ENCODE data around the gene MKI67.
"Not testable (repeated sequence)": the region's sequence is repeated elsewhere in the genome, so short reads cannot be mapped to it uniquely, and the experiment has no call there.

MKI67 gene

DNA sequence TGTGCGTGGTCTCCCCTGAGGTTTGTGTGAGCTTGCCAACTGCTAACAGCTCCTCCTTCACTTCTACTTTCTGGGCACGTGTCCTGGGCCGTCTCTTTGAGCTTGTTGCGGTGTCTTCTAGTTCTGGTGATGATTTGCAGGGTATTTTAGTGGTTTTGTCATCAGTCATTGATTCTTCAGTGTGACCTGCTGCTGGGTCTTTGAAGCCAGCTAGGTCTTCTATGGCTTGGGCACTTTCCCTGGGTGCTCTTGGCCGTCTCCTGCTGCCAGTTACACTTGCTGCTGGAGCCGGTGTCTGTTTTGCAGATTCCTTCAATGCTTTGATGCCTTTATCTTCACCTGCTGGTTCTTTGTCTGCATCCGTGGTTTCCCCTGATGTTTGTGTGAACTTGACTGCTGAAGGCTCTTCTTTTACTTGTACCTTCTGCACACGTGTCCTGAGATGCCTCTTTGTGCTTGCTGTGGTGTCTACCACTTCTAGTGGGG lies 23.0 kb downstream of the MKI67 start:
- no peak for DNase-seq

DNA sequence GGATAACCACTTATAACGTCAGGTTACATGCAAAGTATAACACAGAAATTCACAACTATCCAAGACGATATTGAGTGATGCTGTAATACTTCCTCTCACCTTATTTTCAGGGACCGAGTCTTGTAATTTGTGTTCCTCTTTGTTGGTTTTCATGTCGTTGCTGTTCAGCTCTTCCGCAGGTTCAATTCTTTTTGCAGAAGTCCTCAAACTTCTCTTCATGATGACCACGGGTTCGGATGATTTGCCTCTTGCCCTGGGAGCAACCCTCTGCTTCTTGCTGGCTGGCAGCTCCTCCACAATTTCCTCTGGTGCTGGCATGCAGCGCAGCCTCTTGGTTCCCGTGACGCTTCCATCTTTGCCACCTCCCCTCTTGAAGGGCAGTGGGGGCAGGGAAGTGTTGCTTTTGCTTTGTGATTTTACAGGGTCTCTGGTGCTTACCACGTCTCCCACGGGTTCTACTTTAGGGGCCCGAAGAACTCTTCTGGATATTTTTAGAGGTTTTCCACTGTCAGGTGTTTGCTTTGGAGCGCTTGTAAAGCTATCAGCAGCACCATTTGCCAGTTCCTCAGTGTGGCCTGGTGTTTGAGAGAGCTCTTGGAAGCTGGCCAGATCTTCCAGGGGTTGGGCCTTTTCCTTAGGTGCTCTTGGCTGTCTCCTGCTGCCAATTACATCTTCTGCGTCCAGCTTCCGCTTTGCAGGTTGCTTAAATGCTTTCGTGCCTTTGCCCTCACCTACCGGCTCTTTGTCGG lies 23.6 kb downstream of the MKI67 start:
- no peak for DNase-seq

DNA sequence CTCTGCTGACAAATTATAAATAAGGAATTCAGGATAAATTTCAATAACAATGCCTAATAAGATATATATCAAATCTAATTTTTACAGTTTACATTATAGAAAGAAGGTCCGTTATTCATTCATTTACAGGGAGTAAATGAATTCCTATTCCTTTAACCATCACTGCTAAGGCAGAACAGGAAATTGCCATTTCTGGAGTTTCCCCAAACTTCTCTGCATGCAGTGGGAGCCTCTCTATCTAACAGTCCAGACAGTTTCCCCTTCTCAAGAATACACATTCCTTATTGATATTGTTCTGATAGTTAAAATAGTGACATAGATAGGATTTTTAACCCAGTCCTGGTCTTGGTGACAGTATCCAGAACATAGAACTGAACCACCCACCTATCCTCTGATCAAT lies 24.3 kb downstream of the MKI67 start:
- no peak for DNase-seq

DNA sequence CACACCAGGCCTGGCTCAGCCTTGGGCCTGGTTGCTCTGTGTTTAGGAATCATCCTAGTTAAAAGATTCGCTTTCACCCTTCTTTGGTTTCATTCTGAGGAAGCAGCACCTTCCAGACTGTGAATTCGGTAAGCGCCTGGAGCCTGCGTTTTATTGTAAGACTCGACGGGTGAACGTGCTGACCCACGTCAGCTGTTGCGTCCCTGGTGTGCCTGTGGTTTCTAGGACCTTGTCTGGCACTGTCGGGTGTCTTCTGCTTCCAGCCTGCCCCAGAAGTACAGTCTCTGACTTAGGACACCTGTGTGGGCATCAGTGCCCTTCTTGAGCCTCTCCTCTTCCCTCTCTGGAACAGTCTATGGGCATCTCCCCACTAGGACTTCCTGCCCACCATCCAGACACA lies 26.3 kb downstream of the MKI67 start:
- DNase-seq, result no peak

DNA sequence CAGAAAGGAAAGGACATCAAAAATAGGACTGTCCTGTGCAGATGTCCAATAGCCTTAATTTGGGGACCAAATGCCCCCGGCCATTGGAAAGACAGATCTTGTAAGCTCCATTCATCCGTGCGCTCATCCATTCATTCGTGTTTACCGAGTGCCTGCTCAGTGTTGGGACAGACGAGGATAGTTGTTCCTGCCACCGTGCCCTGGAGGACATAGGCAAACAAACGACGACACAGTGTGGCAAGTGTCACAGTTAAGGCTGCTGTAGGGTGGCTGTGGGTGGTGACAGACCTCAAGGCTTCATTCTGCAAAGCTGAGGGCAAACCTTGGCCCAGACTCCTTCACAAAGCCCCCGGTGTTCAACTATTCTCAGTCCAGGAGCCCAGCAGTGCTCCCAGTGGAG lies 27.6 kb downstream of the MKI67 start:
- no peak for DNase-seq

DNA sequence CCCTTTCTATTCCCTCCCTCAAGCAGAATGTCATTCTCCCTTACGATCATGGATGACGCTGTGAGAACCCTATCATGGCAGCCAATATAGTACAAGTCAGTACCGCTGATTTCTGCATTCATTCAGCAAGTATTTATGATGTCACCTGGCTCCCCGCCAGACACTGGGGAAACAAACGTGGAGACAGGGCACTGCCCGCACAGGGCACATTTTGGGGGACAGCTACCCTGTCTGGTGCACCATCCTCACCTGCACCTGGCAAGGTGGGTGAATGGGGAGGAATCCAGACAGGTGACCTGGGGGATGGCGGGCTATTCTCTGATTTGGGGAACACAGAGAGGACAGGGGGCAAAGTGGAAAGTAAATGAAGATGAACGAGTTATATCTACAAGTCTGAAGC lies 28.4 kb downstream of the MKI67 start:
- DNase-seq, result no peak

DNA sequence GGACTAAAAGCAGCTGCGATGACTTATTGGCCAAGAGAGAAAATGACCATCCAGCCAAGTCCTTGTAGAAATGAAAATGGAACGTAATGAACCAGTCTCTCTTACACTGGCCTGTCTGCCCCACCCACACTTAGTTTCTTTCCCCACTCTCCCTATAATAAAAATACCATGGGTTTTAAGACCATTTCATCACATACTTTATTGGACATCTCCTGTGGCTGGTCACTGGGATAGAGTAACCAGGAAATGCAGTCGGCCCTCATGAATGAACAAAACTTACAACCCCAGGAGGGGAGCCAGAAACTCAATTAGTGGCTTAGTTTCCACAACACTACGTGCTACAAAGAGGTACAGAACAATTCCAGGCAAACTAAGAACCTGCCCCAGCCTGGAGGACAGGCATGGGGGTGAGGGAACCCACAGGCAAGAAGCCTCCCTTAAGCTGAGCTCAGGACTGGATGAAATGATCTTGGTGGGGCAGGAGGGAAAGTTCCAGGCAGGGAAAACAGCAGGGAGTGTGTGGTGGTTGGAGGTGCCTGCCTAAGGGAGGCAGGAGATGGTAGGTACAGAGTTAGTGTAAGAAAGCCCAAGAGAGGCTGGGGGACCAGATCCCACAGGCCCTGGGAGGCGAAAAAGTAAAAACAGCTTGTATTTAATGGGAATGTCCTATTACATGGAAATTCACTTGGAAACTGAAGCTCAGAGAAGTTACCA lies 29.6 kb downstream of the MKI67 start:
- DNase-seq, result no peak

DNA sequence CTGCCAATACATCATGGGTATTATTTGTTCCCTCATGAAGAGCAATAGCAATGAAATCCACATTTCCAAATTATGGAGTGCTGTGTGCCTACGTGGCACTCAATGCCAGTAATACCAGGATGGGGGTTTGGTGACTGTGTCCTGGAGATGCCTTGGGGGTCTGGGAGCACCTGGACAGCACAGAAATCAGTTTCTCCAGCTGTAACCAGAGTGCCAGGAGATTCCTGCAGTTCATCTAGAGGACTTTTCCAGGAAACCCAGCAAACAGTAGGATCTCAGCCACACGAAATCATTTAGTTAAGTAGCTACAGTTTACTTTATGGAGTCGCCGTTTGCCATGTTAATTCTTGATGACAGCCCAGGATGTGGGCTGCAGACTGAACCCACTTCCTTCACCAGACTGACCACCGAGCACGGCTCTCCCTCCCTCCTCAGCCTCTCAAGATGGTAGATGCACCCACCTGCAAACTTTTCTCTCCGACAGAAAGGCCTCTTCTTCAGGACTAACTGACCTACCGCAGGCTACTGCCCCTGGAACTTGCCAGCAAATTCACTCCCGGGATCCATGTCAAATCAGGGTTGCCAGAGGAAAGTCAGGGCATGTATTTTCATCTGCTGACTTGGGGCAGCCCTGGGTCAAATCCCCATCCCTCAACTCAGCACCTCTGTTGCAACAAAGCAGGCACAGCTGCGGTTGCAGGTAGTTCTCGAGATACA lies 30.3 kb downstream of the MKI67 start:
- DNase-seq, result no peak

DNA sequence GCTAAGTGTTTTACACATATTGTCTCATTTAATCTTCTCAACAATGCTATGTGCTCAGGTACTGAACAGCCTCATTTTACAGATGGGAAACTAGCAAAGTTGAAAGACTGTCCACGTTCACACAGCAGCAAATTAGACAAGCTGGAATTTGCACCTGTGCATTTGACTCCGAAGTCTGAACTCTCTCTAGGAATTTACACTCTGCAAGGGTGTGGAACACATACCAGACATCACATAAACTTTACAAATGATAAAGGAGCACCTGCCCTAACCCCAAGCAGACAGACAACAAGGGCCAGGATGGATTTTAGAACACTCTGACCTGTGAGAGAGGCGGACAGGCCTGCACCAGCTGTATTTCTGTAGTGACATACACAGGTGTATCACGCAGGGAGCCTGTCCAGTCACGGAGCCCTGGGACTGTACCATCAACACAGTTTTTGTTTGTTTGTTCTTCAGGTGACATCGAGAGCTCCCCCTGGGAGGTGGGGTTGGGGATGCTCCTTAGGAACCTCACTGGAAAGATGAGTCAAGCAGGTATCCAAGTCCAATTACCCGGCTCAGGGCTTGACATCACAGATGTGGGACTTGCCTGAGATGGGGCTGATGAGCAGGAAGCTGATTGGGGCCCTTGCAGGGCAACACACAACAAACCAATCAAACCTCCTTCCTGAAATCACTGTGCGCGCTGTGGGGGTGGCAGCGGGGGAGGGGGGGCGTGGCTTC lies 31.0 kb downstream of the MKI67 start:
- no peak for DNase-seq

DNA sequence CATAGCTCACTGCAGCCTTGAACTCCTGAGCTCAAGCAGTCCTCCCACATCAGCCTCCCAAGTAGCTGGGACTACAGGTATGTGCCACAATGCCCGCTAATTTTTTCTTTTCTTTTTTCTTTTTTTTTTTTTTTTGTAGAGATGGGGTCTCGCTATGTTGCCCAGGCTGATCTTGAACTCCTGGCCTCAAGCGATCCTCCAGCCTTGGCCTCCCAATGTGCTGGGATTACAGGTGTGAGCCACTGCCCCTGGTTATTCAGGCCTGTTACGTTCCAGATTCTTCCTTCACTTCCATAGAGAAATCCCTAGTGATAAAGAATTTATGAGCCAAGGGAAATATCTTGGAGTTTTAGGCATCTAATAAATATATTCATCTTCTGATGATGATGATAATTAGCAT lies 31.6 kb downstream of the MKI67 start:
- not testable (repeated sequence) for DNase-seq

DNA sequence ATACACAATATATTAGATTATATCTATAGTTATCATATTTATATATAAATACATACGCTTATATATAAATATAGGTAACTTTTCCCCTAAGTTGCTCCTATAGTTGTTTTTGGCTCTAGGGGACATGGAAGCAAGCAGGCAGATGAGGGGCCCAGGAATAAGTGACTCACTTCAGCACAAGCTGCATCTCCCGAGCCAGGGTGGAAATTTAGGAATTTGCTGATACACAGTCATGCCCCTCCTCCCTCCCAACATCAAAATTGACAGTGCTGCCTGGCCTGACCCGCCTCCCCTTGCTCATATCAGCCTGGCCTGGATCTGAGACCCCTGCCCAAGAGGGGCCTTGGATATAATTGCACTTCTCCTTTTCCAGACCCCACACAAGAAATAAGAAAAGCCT lies 33.8 kb downstream of the MKI67 start:
- no peak for DNase-seq

DNA sequence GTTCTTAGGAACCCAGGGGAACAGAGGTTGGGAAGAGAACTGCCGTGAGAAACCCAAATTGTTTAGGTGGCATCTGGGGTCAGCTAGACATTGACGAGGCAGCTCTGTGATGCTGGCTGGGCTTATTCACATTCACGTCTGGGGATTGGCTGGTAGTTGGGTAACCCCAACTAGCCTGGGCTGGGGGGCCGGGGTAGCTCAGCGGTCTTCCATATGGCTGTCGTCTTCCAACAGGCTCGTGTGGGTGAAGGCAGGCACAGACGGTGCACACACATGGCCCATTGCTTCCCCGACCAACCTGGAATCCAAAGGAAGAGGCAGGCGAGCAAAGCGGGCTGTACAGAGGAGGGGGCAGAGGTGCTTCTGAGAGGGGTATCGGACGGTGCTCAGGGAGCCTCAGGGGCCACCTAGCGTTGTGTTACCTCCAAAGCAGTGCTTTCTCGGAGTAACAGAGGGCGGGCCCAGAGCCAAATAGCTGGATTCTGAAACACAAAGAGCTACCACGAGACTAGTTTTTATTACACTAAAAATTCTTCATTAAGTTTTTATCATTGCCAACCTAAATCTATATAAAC lies 34.5 kb downstream of the MKI67 start:
- no peak for DNase-seq

DNA sequence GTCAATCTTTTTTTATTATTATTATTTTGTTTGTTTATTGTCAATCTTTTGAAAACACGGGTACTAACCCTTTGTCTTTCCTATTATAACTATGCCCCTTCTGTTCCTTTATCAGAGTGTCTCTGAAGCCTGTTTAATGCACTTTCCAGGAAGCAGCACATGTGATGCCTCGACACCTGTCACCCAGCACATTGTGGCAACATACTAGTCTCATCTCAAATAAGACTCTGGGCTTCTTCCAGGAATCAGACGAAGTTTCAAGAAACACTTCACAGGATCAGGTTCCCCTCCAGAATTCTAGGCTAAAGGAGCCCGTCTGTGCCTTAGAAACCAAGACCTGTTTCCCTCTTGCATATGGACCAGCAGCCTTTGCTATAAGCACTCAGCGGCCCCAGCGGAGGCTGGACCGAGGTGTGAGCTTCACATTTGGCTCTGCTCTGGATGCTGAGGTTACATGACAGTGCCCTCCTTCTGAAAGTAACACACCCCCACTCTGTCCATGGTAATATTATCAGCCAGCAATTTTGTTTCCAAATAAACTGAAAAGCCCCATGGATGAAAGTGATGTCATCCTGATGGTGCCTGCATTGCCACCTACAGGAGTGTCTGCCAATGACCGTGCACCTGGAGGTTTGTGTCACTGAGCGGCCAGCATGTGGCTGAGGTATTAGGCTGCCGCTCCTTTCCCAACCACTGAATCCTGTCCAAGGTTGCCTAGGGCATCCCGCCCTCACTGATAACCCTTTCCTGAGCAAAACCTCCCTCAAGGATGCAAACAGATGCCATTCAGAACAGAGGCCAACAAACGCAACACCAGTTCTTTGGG lies 38.1 kb downstream of the MKI67 start:
- no peak for DNase-seq

DNA sequence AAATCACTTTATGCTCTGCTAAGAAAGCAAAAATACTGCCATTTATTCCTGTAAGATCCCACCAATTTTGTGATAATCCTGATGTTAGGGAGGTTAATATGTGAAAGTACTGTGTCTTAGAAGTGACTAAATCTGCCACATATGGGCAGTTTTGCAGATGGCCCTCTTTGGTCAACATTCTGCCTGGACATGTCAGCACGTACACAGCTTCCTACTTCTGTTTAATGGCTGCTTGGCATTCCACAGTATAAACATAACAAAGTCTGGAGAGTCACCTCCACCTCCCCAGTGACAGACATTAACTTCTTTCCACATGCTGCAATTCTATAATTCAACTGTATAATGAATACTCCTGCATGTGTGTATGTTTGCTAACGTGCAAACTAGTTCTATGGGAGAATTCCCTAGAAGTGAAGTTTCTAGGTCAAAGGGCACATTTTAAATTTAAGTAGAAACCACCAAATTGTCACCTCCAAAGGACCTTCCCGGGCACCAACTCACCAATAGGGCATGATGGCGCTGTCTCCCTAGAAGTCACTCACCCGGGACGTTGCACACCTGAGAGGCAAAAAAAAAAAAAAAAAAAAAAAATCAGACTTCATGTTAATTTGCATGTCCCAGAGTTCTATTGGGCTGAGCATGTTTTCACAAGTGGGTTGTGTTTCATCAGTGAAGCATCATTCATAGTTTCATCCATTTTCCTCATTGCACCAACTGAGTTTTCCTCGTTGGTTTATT lies 38.9 kb downstream of the MKI67 start:
- DNase-seq, result no peak

DNA sequence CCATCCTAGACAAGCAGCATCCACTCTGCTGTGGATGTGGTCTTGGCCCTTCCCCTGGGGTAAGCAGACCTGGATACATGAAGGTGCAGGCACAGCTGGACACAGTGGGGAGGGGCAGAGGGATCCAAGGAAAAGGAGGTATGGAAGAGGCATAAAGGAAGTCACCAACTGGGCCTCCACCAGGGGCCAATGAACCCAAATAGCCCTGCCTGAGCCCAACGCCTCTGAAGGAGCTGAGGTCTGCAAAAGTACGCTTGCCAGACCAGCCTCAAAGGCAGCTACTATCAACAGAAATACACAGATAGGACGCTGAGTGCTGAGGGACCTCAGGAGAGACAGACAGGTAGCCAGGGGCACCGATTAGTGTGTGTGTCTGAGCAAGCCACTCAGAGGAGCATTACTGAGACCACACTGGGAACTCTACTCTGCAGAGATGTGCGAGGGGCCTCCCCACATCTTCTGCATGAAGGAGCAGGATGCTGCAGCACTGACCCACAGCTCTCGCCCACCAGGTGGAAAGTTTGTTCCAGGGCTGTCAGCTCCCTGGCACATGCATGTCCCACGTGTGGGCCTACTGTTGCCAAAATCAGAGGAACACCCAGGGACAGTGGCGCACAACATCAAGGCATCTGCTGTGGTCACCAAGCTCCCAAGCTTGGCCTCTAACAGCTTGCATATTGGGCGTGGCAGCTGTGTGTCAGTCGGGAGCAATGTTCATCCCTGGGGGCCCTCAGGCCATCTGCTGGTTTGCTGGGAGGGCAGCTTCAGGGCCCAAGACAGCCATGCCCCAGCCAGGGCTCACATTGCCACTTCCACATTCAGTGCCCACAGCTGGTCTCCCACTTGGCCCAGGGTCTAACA lies 40.0 kb downstream of the MKI67 start:
- DNase-seq, result no peak

DNA sequence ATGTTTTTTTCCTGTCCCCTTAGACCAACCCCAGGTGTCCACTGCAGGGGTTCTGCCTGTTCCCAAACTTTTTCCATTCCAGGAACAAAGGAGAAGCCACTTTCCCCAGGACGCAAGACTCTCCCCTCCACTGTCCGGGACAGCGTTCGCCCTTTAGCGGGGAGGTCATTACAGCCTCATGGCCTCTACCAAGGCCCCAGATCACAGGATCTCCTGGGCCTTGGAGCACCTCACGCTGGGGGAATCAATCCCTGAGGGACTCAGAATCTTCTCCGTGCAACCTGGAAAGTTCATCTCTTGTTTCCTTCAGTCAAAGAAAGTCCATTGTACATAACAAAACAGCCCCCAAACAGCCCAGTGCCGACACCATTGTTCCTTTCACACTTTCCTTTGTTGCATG lies 41.2 kb downstream of the MKI67 start:
- DNase-seq, result no peak

DNA sequence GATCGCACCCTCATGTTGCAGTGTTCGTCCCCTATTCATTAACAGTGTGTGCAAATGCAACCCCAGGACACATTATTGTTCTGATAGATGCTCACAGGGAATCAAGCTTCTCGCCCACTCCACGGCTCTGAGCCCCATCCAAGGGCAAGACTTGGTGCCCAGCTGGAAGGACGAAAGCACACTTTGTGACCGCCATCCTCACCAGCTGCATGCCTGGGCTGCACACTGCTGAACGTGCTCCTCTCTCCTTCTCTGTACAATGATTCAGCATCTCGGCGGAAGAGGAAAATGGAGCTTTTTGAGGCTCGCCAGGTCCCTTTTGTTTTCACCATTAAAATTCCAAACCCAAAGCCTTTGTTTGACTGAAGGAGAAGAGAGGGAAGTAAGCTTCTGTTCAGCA lies 41.9 kb downstream of the MKI67 start:
- no peak for DNase-seq

DNA sequence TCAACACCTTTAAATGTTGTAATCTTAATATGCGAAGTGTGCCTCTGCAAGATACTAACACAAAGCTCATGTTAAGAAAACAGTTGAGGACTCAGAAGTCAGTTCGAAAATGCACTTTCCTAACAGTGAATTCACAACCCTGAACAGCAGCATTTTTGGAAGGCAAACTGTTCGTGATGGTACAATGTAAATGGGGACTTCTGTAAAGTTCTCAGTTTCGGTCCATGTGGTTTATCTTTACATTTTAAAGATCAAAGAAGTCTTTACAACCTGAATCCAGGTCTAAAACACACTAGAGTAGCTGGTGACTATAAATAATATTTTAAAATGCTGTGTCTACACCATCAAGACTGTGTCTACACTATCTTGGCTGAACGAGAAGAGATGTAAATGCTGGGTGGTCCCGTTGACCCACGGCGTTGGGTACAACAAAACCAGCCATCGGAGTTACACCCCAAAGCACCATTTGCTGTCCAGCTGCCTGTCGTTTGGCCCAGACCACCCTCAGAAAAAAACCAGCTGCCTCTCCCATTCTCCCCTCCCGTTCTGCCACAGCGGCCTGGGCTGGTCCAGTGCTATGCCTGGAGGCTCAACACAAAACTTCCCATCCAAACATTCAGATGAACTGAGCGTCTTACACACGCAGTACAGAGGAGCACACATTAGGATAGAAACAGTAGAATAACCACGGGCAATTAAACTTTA lies 42.9 kb downstream of the MKI67 start:
- no peak for DNase-seq

DNA sequence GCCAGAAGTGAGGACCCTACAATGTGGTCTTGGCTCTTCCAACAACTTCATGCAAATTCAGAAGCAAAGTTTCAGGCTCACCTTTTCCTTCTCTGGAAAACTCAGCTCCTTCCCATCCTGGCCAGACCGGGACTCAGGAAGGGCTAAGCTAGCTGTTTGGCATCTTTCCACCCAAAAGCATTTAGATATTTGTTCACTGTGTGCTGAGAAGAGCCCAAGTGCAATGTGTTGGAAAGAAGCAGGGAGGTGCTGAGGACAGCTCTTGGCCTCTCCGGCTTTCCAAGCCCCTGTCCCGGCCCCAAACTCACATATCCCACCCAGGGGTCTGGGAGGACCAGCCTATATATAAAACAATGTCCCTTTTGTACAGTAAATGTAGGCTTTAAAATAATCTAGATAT lies 44.5 kb downstream of the MKI67 start:
- DNase-seq, result no peak

DNA sequence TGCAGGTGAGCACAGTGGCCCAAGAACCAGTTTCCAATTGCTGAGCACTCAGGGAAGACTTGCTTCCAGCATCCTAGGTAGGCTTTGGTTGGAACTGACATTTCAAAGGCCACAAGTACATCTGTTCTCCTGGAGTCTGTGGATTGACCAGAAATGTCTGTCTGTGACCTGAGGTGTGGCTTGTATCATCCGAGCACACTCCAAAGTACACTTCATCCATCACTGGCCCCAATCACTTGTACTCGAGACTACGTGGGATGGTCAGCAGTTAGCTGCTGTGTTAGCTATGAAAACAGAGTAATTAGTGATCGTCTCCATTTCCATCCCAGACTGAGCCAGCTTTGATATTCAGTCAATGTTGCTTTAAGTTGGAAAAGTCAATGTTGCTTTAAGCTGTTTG lies 45.0 kb downstream of the MKI67 start:
- no peak for DNase-seq
